HG03159 (cell line): ENCODE results near the gene TRMT1L.

ENCODE experiments used
- ATAC-seq: cut with Tn5 transposase; IDR thresholded peaks from one replicate; pipeline ENCODE4 v1.9.1; 2021; ENCODE audit warnings: mild to moderate bottlenecking, moderate library complexity; ENCODE audit not compliant: unreplicated experiment

Gene TRMT1L

DNA sequence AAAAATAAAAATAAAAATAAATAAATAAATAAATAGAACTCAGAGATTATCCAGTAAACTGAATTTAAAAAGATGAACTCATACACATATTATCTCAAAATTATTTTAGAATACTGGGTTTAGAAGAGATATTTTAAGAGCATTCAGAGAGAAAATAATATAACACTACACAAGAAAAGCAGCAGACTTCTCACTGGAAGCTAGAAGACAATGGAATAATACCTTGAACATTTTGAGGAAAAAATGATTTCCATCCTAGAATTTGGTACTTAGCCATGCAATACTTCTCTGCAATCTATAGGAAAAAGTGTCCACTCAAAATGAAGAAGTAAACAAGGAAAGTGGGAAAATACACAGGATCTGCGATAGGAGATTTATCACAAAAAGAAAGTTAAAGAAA is 24.2 kb downstream of the TRMT1L start:
- no peak for ATAC-seq

GRCh38 chr1:185129708-185130107 is 27.0 kb downstream of the TRMT1L start:
- no peak for ATAC-seq

DNA sequence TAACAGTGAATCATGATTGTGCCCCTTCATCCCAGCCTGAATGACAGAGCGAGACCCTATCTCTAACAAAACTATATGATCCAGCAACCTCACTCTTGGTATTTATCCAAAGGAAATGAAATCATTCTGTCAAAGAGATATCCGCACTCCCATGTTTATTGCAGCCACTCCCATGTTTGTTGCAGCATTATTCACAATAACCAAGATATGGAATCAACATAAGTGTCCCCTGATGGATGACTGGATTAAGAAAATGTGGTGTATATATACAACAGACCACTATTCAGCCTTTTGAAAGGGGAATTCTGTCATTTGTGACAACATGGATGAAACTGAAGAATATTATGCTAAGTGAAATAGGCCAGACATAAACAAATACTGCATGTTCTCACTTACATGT is 44.4 kb downstream of the TRMT1L start:
- no peak for ATAC-seq

- no peak for ATAC-seq
Observed at GRCh38 chr1:185111873-185112272, 44.9 kb downstream of the TRMT1L start.

GRCh38 chr1:185110145-185110544 is 46.6 kb downstream of the TRMT1L start:
- ATAC-seq: no peak

DNA sequence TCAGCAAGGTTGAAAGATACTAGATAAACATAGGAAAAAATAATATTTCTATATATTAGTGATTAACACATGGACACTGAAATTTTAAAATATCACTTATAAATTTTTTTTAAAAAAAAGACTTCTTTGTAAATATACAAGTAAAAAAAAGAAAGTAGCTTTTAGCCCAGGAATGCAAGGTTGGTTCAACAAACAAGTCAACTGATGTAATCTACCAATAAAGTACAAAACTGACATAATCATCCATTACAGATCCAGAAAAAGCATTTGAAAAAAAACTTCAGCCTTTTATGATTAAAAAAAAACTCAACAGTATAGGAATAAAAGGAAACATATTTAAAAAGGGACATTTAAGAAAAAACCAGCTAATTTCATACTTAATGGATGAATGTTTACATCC is 48.4 kb downstream of the TRMT1L start:
- ATAC-seq: no peak

DNA sequence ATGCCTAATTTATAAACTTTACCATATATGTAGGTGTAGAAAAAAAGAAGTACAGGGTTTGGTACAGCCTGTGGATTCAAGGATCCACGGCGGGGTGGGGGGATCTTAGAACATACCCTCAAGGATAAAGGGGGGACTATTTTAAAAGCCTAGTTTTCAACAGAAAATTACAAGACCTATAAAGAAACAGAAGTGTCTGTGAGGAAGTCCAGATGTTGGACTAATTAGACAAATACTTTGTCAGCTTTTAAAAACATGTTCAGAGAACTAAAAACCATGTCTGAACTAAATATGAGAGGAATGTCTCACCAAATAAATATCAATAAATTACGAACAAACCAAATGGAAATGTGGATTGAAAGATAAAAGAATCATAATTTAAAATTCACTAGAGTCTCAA is 51.6 kb downstream of the TRMT1L start:
- ATAC-seq: no peak

DNA sequence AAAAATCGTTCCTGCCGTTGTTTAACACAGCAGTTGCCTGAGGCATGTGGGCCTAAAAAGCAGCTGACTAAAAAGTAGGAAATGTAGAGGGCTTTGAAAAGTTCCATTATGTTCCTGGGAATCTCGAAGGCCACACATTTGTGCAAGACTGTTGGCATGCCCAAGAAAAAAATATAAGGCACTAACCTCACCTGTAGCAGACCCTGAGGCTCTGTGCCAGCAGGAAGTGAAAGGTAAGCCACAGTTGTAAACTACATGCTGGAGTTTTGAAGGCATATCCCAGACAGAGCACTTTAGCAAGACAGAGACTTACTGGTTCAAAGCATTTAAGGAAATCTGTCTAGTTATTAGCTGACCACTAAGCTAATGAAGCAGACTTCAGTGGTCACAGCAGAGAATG is 52.7 kb downstream of the TRMT1L start:
- no peak for ATAC-seq

- ATAC-seq: no peak
Observed at GRCh38 chr1:185096531-185096930, 60.2 kb downstream of the TRMT1L start.

DNA sequence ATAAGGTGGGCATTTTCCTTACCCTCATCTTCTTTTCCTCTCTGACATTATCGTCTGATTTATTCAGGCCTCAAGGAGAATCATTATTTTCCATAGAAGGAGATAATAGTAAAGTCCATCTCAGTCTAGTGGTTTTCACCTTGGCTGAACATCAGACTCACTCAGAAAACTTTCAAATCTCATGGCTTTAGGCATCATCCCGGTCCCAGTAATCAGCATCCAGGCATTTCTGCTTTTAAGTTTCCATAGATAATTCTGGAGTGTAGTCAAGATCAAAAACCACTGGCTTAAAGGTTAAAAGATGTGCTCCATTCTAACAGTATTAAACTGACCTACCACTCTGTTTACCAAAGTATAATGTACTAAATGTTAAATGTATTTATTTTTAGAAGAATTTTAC is 62.0 kb downstream of the TRMT1L start:
- ATAC-seq: no peak

DNA sequence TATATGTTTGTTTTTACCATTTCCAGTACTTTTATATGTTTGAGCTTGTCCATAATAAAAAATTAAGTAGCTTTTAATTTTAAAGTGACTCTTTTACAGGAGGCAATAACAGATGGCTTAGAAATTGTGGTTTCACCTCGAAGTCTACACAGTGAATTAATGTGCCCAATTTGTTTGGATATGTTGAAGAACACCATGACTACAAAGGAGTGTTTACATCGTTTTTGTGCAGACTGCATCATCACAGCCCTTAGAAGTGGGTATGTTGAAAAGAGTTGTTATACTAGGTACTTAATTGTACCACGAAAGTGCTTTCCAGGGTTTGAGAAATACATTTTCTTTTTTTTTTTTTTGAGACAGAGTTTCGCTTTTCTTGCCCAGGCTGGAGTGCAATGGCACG is 65.3 kb downstream of the TRMT1L start:
- ATAC-seq: no peak

DNA sequence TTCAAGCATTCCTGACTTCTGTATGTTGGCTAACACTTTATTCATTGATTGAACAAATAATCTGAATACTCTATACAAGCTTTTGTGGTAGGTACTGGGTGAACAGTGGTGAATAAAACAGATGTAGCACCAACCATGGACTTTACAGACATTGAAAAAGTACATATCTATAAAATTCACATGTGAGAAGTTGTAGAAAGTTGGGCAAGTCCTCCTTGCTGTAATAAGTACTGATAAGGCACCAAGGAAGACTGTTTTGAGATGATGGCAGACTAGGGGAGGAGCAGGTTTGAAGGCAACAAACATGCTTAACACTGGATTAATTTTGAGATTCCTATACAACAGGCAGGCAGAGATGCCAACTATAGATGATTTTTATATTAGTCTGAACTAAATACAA is 69.0 kb downstream of the TRMT1L start:
- no peak for ATAC-seq

DNA sequence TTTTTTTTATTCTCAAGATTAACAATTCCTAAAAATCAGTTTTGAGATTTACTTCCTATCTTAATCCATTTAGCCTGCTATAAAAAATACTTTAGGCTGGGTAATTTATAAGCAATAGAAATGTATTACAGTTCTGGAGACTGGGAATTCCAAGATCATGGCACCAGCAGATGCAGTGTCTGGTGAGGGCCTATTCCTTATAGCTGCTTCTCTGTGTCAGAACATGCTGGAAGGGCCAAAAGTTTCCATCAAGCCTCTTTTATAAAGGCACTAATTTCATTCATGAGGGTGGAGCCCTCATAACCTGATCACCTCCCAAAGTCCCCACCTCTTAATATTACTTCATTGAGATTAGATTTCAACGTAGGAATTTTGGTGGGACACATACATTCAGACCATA is 69.7 kb downstream of the TRMT1L start:
- ATAC-seq: no peak

GRCh38 chr1:185083818-185084217 is 72.9 kb downstream of the TRMT1L start:
- ATAC-seq: no peak

DNA sequence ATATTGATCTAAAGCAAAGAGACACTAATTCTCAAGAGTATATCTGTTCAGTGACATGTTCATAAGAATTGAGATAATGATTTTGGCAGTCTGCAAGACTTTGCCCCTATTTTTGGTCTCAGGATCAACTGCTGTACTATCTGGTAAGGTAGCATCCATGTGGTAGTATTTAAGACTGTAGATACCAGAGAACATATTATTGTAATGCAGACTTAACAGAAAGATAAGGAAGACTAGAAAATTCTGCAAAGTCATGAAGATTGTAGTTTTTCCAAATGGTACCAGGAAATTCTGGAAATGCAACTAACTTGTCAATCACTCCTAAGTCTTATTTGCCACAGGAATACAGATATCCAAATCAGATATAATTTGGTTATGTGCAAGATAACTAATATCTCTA is 76.3 kb downstream of the TRMT1L start:
- no peak for ATAC-seq

GRCh38 chr1:185077374-185077773 is 79.4 kb downstream of the TRMT1L start:
- ATAC-seq: no peak

- ATAC-seq: no peak
Observed at GRCh38 chr1:185075476-185075875, 81.3 kb downstream of the TRMT1L start.

- ATAC-seq: no peak
Observed at GRCh38 chr1:185074307-185074706, 82.4 kb downstream of the TRMT1L start.

DNA sequence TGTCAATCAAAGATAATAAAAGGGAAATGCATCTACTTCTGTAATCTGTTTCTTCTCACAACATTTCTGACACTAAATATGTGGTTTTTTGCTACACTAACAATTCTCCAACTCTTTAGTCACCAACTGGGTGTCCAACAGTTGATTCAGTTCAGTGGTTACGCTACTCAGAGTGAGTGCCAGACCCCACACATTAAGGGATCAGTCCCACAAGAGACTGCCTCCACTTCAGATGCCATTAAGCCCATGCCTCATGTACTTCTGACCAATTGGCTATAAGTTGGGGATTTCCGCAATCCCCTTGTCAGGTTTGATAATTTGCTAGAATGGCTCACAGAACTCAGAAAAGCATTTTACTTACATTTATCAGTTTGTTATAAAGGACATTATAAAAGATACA is 83.0 kb downstream of the TRMT1L start:
- no peak for ATAC-seq

- ATAC-seq: no peak
Observed at GRCh38 chr1:185070051-185070450, 86.7 kb downstream of the TRMT1L start.

DNA sequence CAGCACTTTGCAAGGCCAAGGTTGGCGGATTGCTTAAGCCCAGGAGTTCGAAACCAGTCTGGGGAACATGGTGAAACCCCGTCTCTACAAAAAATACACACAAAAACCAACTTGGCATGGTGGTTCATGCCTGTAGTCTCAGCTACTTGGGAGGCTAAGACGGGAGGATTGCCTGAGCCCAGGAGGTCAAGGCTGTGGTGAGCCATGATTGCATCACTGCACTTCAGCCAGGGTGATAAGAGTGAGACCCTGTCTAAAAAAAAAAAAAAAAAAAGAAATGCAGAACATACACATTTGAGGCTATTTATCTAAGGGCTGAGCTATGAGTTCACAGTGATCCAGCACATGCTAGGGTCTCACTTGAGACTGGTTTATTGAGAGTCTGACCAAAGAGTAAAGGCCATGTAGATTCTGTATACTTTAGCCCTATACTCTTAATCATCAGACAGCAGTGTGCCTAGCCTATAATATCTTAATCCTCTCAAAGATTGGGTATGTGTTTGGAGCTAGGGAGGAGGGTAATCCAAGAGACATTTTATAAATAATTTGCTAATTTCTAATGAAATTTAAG is 87.5 kb downstream of the TRMT1L start:
- no peak for ATAC-seq

DNA sequence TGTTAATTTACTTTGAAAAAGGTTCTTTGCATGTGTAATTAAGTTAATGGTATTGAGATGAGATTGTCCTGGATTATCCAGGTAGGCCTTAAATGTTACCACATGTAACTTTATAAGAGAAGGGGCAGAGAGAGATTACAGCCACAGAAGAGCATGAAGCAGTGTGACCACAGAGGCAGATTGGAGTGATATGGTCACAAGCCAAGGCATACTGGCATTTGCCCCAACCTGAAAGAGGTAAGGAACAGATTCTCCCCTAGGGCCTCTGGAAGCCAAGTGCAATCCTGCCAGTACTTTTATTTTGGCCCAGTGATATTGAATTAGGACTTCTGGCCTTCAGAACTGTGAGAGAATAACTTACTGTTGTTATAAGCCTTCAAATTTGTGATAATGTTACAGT is 88.4 kb downstream of the TRMT1L start:
- no peak for ATAC-seq
